Activated CD4-positive, alpha-beta T cell treated with anti-CD3 and anti-CD28 coated beads for 1 hour (primary cell): Measurements from ENCODE around the gene TRIM71.
A peak's percentile ranks its signal among the peaks of the same experiment; 100 is the strongest.
"Not testable (repeated sequence)": the region's sequence is repeated elsewhere in the genome, so short reads cannot be mapped to it uniquely, and the experiment has no call there.

Experiments used
- DNase-seq: peaks from one replicate; pipeline ENCODE4 v3.0.0-alpha.2; 2020

The TRIM71 gene

DNA sequence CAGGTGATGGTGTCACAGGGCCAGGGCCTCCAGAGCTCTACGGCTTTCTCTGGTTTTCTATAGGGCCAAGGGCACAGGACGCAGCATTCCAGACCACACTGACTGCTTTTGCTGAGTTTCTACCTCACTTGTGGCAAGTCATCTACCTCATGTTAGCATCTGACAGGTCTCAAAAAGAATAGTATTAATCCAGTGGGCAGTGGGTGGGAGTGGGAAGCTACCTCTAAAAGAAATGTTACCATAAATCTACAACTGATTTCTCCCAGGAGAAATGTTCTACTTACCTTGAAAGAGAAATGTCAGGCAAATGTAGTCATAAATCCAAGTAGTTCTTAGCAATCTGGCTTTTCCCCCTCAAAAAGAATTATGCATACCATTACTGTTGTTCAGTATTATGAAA, 77.9 kb downstream of the TRIM71 start:
- DNase-seq: no peak

DNA sequence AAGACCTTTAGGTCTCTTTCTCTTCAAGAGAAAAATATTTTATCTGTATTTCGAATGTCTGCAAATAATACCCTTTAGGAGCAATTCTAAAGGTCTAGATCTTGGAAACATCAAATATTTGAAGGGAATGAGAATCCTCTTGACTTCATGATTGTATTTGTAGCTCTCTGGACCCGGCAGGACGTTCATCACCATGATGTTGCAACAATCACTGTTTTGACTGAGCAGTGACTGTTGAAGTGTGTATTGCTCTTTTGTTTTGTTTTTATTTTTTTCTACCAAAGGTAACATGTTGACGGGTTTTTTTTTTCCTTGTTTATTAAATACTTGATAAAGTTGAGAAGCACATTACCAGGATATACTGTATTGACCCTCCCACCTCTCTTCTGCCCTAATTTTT, 78.3 kb downstream of the TRIM71 start:
- DNase-seq: no peak

DNA sequence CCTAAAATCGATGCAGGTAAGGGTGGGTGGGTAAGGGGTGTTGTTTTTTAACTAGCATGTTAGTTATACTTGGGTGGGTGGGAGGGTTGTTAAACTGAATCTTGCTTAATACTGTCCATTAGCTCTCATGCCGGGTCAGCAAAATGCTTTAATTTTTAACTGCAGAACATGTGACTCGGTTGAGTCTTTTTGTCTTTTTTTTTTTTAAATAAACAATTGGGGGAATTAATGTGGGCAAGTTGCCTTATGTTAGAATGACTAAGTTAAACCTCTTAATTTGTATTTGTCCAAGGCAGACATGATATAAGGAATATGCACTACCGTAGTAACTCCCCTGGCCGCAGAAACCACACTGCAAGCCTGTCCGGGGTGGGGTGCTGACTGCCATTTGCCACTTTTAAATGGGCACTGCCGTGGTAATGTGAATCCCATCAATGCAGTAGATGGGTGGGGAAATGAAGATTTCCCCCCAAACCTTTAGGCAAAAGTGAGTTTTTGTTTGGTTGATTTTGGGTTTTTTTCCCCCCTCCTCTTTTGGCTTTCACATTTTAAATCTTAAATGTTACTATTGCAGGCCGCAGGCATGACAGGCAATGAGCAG, 79.3 kb downstream of the TRIM71 start:
- no peak for DNase-seq

DNA sequence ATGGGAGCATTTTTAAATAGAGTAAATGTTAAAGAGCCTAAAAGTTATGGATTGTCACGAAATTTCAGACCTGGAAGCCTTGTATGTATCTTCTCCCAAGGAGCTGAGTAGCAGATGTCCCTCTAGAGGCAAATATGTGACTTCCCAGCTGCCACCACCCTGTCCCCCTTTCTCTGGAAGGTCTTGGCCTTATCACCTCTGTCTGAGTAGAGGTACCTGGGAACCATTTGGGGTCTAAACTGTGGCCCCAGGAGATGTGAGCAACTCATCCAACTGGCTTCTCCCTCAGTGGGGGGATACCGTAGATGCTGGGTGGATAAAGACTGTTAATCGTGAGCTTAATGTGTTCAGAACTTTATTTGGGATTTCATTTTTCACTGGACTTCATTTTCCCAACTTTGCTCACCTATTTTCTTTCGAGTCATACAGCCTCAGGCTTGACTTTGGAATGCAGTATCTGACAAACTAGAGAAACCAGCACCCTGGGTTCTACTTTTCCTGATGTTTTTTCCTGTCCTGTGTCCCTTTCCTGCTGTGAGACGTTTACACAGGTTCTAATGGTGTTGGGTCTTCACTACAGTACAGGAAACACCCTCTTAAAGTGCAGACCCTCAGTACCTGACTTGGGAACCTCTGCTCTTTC, 80.3 kb downstream of the TRIM71 start:
- no peak for DNase-seq

DNA sequence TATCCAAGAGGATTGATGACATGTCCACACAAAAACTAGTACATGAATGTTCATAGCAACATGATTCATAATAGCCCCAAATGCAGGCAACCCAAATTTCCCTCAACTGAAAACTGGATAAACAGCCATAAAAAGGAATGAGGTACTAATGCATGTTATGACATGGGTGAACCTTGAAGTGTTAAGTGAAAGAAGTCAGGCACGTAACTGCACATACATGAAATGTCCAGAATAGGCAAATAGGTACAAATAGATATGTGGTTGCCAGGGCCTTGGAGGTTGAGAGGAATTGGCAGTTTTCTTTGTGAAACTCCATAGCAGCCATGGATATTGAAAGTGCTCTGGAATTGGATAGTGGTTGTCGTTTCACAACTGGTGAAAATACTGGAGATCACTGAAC, 81.5 kb downstream of the TRIM71 start:
- DNase-seq: no peak

DNA sequence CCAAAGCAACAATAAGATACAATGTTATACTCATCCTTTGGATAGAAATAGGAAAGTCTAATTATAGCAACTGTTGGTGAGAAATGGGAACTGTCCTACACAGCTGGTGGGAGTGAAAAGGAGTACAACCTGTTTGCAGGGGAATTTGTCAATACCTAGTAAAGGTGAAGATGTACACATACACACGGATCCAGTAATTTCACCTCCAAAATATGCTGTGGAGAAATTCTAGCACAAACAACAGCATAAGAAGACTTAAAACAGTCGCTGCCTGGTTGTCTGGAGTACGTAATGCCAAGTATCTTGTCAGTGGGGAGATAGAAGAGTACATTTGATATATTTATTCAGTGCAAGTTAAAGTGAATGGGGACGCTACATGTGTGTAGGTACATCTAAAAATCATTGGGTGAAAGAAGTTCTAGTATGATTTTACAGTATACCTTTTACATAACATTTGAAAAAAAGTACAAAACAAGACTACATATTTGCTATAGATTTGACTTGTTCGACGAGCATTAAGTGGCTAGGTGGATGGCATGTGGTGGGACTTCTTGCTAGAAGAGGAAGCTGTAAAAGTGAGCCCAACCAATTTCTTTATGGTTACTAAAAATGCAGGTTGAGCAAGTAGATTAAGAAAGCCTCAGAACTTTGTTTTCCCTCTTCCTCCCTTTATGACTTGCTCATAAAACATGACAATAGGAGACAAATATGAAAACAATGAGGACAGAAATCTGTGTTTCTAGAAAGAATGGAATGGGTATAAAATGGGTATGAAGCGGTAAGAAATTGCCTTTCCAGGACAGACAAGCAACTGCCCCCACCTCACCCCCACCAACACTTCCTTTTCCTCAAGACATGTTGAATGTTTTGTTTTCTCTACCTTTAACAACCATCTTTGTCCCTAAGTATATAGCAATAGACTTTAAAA, 83.5 kb downstream of the TRIM71 start:
- DNase-seq: no peak

DNA sequence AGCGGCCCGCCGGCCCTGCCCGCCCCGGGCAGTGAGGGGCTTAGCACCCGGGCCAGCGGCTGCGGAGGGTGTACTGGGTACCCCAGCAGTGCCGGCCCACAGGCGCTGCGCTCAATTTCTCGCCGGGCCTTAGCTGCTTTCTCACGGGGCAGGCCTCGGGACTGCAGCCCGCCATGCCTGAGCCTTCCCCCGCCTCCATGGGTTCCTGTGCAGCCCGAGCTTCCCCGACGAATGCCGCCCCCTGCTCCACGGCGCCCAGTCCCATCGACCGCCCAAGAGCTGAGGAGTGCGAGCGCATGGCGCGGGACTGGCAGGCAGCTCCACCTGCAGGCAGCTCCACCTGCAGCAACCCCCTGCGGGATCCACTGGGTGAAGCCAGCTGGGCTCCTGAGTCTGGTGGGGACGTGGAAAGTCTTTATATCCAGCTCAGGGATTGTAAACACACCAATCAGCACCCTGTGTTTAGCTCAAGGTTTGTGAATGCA, 85.1 kb downstream of the TRIM71 start:
- DNase-seq: peak; percentile 21

DNA sequence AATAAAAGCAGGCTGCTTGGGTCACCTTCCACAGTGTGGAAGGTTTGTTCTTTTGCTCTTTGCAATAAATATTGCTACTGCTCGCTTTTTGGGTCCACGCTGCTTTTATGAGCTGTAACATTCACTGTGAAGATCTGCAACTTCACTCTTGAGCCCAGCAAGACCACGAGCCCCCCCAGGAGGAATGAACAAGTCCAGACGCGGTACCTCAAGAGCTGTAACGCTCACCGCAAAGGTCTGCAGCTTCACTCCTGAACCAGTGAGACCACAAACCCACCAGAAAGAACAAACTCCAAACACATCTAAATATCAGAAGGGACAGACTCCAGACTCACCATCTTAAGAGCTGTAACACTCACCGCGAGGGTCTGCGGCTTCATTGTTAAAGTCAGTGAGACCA, 86.2 kb downstream of the TRIM71 start:
- DNase-seq: no peak

DNA sequence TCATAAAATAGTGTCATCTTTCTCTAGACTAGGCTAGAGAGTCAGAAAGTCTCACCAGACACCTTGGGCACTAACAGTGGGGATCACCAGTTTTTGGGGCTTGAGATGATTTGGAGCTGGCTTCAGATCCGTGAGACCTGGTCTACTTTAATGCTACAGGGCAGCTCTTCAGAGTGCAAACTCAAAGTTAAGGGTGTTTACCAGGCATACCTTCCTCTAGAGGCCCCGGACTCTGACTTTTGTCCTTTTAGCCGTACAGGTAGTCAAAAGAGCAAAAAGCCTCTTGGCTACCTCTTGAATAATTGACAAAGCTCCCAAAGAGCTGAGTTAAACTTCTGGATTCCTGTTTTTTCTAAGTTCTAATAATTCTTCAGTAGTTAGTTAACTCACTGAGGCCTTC, 92.2 kb downstream of the TRIM71 start:
- no peak for DNase-seq

DNA sequence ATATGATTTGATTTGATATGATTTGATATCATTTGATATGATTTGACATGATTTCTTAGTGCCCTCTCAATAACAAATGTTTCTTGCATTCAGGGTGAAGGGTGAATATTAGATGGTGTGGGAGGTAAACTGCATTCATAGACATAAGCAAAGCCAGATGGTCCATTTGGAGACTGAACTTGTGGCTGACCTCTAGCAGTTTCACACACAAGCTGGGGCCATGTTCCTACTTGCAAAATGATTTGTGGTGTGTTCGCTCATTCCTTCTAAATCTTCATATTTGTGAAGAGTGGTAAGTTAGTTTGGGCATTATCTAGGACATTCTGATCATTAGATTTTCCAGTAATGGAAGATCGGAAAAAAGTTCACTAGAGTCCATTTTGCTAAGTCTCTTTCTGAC, 93.2 kb downstream of the TRIM71 start:
- DNase-seq: no peak

DNA sequence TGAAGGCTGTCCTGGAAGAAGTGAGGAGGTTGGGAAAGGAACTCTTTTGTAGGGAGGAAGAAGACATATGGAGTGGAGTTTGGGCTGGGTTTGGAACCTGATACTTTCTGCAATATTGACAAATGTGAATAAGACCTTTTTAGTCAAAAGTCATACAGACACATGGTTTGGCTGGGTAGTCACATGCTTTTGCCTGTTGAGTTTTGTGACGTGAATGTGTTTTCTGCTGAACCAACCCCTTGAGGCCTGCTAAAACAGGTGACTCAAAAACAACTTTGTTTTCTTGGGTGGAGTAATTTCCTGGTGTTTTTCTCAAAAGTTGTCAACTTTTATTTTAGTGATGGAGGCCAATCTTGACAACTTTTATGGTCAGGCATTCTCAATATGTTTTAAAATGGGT, 94.2 kb downstream of the TRIM71 start:
- no peak for DNase-seq

DNA sequence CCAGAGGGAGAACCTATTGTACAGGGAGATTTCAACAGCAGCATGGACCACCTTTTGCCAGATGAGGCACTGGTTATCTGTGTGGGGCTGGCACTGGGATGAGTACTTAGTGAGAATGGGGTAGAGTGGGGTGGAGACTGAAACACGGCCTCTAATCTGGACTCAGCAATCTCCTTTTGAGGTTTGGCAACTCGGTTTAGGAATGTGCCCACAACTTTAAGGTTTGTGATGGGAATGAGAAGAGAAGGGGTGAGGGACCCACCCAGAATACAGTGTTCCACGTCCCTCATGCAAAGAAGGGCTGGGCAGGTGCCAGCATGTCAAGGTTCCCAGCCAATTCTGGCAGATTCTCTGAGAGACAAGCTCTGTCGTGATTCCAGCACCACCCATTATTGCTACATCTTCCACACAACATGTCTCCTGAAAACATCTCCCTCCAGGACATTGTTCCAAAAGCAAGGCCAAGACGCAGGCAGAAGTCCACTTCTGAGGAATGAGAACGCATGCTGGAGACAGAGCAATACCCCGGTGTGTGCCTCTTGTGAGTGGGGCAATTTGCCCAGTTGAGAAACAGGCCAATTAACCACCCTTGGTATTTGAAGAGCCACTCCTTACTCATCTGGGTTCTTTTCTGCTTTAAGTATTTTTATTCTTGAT, 96.1 kb downstream of the TRIM71 start:
- DNase-seq: no peak

DNA sequence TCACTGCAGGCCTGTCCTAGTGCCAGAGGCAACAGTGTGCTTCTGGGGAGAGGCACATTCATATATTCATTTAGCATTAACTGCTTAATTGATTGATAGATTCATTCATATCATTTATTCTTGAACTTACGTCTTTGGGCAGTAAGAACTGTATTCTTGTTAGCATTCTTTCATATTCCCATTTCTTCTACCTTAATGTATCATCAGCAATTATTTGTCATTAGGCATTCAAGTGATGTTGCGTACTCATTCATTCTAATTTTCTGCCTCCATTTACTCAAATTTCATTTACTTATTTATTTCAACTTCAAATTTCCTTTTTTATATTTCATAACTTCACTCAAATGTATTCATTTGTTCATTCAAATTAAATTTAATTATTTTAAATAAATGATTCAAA, 102.1 kb downstream of the TRIM71 start:
- no peak for DNase-seq

DNA sequence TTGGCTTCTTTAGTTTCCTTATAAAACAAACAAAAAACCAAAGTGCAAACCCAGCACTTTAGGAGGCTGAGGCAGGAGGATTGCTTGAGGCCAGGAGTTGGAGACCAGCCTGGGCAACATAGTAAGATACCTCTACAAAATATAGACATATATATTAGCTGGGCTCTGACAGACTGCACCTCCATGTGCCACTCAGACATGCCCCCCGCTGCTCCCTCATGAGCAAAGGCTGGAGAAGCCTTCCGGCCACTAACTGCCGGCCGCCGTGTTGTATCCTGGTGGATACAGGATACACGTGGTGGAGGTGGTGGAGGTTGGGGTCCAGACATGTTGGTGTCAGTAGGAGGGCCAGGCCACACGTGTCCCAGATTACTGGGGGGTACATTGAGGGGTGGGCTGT, 104.3 kb downstream of the TRIM71 start:
- DNase-seq: no peak

DNA sequence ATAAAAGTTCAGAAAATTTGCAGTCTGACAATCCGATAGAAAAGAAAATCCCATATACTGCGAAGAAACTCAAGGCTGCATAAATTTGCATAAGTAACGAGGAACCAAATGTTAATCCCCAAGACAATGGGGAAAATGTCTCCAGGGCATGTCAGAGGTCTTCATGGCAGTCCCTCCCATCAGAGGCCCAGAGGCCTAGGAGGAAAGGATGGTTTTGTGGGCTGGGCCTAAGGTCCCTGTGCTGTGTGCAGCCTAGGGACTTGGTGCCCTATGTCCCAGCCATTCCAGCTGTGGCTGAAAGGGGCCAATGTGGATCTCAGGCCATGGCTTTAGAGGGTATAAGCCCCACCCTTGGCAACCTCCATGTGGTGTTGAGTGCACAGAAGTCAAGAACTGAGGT, 112.4 kb downstream of the TRIM71 start:
- no peak for DNase-seq

DNA sequence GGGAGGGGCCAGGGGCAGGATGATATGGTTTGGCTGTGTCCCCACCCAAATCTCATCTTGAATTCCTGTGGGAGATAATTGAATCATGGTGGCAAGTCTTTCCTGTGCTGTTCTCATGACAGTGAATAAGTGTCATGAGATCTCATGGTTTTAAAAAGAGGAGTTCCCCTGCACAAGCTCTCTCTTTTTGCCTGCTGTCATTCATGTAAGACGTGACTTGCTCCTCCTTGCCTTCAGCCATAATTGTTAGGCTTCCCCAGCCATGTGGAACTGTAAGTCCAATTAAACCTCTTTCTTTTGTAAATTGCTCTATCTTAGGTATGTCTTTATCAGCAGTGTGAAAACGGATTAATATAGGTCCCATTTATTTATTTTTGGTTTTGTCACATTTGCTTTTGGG, 113.5 kb downstream of the TRIM71 start:
- not testable (repeated sequence) for DNase-seq

DNA sequence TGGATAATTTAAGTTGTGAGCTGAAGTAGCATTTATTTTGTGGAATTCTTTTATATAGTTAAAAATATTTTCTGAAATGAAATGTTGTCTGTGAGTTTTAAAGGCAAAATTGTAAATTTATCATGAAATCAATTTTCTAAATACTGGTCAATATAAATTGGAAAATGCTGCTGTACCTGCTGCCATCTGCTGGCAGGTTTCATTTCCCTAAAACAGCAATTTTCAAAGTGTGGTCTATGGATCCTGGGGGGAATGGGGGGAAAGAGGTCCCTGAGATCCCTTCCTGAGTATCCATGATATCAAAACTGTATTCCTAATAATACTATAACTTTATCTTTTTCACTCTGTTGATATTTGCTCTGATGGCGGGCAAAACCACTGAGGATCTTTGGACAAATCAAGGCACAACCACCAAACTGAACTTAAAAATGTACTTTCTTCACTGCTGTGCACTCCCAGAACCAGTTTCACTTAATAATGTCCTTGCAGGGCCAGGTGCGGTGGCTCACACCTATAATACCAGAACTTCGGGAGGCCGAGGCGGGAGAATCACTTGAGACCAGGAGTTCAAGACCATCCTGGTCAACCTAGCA, 116.4 kb downstream of the TRIM71 start:
- no peak for DNase-seq

DNA sequence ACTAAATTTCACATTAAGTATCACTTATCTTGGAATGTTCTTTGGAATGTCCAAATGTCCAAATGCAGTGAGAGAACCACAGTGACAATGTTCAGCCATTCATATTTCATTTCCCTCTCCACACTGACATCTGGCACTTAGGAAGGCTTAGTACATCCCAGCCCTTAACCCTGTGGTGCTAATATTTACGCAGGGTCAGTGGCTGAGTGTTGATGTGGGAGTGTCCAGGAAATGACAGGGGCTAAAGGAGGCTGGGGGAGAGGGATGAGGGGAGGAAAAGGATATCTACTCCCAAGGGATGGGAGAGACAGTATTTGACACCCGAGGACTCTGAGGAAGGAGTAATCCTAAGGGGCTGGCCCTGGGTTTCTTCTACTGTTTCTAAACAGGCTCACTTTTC, 119.5 kb downstream of the TRIM71 start:
- no peak for DNase-seq

DNA sequence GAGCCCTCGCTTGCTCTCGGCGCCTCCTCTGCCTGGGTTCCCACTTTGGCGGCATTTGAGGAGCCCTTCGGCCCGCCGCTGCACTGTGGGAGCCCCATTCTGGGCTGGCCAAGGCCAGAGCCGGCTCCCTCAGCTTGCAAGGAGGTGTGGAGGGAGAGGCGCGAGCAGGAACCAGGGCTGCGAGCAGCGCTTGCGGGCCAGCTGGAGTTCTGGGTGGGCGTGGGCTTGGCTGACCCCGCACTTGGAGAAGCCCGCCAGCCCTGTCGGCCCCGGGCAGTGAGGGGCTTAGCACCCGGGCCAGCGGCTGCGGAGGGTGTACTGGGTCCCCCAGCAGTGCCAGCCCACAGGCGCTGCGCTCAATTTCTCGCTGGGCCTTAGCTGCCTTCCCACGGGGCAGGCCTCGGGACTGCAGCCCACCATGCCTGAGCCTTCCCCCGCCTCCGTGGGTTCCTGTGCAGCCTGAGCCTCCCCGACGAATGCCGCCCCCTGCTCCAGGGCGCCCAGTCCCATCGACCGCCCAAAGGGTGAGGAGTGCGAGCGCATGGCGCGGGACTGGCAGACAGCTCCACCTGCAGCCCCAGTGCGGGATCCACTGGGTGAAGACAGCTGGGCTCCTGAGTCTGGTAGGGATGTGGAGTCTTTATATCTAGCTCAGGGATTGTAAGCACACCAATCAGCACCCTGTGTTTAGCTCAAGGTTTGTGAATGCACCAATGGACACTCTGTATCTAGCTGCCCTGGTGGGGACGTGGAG, 121.9 kb downstream of the TRIM71 start:
- not testable (repeated sequence) for DNase-seq

DNA sequence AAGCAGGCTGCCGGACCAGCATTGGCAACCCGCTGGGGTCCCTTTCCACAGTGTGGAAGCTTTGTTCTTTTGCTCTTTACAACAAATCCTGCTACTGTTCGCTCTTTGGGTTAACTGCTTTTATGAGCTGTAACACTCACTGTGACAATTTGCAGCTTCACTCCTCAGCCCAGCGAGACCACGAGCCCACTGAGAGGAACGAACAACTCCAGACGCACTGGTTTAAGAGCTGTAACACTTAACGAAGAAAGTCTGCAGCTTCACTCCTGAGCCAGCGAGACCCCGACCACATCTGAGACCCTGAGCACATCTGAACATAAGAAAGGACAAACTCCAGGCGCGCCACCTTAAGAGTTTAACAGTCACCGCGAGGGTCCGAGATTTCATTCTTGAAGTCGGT, 122.9 kb downstream of the TRIM71 start:
- DNase-seq: no peak

DNA sequence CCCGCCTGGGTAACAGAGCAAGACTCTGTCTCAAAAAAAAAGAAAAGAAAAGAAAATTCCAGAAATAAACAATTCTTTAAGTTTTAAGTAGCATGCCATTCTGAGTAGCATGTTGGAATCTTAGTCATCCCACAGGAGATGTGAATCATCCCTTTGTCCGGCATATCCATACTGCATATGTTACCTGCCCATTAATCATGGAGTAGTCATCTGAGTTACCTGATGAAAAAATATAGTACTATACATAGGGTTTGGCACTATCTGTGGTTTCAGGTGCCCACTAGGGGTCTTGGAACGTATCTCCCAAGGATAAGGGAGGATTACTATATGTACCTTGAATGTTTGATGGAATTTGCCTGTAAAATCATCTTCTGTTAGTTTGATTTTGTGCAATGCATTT, 127.3 kb downstream of the TRIM71 start:
- no peak for DNase-seq

DNA sequence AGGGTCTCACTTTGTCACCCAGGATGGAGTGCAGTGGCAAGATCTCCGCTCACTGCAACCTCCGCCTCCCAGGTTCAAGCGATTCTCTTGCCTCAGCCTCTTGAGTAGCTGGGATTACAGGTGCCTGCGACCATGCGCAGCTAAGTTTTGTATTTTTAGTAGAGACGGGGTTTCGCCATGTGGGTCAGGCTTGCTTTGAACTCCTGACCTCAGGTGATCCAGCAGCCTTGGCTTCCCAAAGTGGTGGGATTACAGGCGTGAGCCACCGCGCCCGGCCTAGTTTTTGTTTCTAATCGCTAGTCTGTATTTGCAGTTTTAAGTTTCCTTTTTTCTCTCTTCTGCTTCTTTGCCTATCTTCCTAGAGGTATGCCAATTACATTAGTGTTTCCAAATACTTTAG, 127.8 kb downstream of the TRIM71 start:
- not testable (repeated sequence) for DNase-seq
